ENCODE results near the gene RPUSD4. TPM values are rescaled to one million over a fixed set of nuclear protein-coding genes. Genes with fewer than 3 reads are reported as not detected.
"Not testable (repeated sequence)": the region's sequence is repeated elsewhere in the genome, so short reads cannot be mapped to it uniquely, and the experiment has no call there.

The RPUSD4 gene, protein sequence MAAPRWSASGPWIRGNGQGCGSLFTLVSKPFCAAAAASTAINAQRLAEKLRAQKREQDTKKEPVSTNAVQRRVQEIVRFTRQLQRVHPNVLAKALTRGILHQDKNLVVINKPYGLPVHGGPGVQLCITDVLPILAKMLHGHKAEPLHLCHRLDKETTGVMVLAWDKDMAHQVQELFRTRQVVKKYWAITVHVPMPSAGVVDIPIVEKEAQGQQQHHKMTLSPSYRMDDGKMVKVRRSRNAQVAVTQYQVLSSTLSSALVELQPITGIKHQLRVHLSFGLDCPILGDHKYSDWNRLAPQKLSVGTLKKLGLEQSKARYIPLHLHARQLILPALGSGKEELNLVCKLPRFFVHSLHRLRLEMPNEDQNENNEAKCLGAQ
- 10 to 100 TPM; 11.3 to 41.2 (median 17.8) TPM for polyA plus RNA-seq
- long read RNA-seq, donor 1, transcript RPUSD4-201 (7 exons, 2,512 nt): major isoform, 14 of 16 reads
- long read RNA-seq, donor 1, partial matches to known transcripts: 0 of 16 reads
- long read RNA-seq, donor 1, other reads (novel, unspliced or antisense): 0 of 16 reads
- long read RNA-seq, donor 2, partial matches to known transcripts: 0 of 3 reads
- long read RNA-seq, donor 2, other reads (novel, unspliced or antisense): 0 of 3 reads
- long read RNA-seq, donor 3, partial matches to known transcripts: 32 of 39 reads
- long read RNA-seq, donor 3, other reads (novel, unspliced or antisense): 0 of 39 reads
- long read RNA-seq, donor 4: 0 reads
- long read RNA-seq, donor 5, partial matches to known transcripts: 0 of 2 reads
- long read RNA-seq, donor 5, other reads (novel, unspliced or antisense): 0 of 2 reads
- long read RNA-seq, donor 6, transcript RPUSD4-201 (7 exons, 2,512 nt): major isoform, 6 of 8 reads
- long read RNA-seq, donor 6, partial matches to known transcripts: 0 of 8 reads
- long read RNA-seq, donor 6, other reads (novel, unspliced or antisense): 0 of 8 reads
- long read RNA-seq, donor 7: 0 reads
- long read RNA-seq, donor 8, partial matches to known transcripts: 0 of 1 reads
- long read RNA-seq, donor 8, other reads (novel, unspliced or antisense): 0 of 1 reads
- long read RNA-seq, donor 9, partial matches to known transcripts: 0 of 1 reads
- long read RNA-seq, donor 9, other reads (novel, unspliced or antisense): 0 of 1 reads
- long read RNA-seq, donor 10, transcript RPUSD4-201 (7 exons, 2,512 nt): major isoform, 5 of 8 reads
- long read RNA-seq, donor 10, partial matches to known transcripts: 0 of 8 reads
- long read RNA-seq, donor 10, other reads (novel, unspliced or antisense): 0 of 8 reads

GRCh38 chr11:126211236-126212088 is at the start of gene RPUSD4, which contains the start of gene FAM118B:
TSS of gene RPUSD4 (minus strand) at chr11:126211650. CDS start at chr11:126211638, 12 bp downstream.
TSS of gene FAM118B (plus strand) at chr11:126211782. CDS start at chr11:126235002, 23,220 bp downstream.
- peak within 1 kb of the TSS; percentile 83 to 97 (median 94) for H3K4me3 ChIP-seq (ENCODE audit: low read depth in 1 of 3, low read length in 3 of 3)
- FAIRE-seq: no peak
- WGBS, 3 donors: 0 to 1% (median 1%) methylated on average over 45 to 62 of the region's 62 CpGs
- no peaks in the 10 kb centered on the region for H3K27me3 ChIP-seq (ENCODE audit: control insufficient read depth in 3 of 3, insufficient read depth in 3 of 3, low read length in 3 of 3)
- no peaks in the 10 kb centered on the region for H3K9me3 ChIP-seq (ENCODE audit: control insufficient read depth in 2 of 2, insufficient read depth in 1 of 2, low read depth in 1 of 2, low read length in 1 of 2)
- peaks cover 2 to 4% (median 4%) of the 10 kb centered on the region in 3 donors for H3K4me1 ChIP-seq (ENCODE audit: control insufficient read depth in 3 of 3, insufficient read depth in 2 of 3, low read depth in 1 of 3, low read length in 2 of 3)
- H3K27ac ChIP-seq (ENCODE audit: low read depth in 1 of 3, low read length in 2 of 3): peak within 1 kb of the TSS; percentile 41 to 78 (median 53)
- DNase-seq: peak; percentile 97 to 98
- peaks cover 2 to 16% (median 2%) of the 10 kb centered on the region in 3 donors for H3K36me3 ChIP-seq (ENCODE audit: control insufficient read depth in 3 of 3, insufficient read depth in 2 of 3, low read depth in 1 of 3, low read length in 3 of 3)

DNA sequence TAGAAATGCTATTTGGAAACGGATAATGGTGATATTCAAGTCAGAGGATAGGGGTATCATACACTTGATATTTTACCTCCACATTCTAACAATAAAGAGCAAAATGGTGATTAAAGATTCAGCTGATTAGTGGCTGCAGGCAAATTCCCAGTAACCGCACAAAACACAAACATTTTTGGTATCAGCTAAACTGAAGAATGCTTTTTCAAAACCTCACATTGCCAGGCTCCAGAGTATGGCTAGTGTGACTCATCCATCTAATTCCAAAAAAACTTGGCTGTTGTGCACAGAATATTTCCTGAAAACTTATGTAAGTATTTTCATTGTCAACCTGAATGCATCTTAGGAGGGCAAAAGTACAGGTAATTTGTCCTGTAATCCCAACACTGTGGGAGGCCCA is 46.3 kb upstream of the RPUSD4 start:
- Histone ChIP-seq H3K27me3 (ENCODE audit: control insufficient read depth in 3 of 3, insufficient read depth in 3 of 3, low read length in 3 of 3) (no peaks in the 10 kb centered on the region), H3K4me3 (ENCODE audit: low read depth in 1 of 3, low read length in 3 of 3) (no peak overlapping the region), H3K9me3 (ENCODE audit: control insufficient read depth in 2 of 2, insufficient read depth in 1 of 2, low read depth in 1 of 2, low read length in 1 of 2) (no peaks in the 10 kb centered on the region), H3K4me1 (ENCODE audit: control insufficient read depth in 3 of 3, insufficient read depth in 2 of 3, low read depth in 1 of 3, low read length in 2 of 3) (peaks cover 0 to 2% (median 0%) of the 10 kb centered on the region in 3 donors), H3K27ac (ENCODE audit: low read depth in 1 of 3, low read length in 2 of 3) (no peak overlapping the region), H3K36me3 (ENCODE audit: control insufficient read depth in 3 of 3, insufficient read depth in 2 of 3, low read depth in 1 of 3, low read length in 3 of 3) (peaks cover 6 to 35% (median 17%) of the 10 kb centered on the region in 3 donors)
- no peak for FAIRE-seq
- 91 to 97% (median 91%) methylated on average over 2 of the region's 2 CpGs for WGBS, 3 donors
- DNase-seq: no peak

DNA sequence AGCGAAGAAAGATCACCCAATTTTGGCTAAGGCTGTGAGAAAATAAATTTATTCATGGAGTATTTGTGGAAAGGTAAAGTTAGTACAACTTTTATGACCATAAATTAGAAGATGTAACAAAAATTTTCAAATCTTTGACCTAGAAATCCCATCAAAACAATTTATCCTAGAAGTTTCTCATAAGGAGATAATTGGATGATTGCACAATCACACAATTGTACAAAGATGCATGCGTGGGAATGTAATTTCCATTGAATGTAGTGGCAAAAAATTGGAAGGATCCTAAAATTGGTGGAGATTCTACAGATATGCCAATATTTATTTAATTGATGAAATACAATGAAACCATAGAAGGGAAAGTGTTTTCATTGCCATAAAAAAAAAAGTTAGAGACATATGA is 45.7 kb upstream of the RPUSD4 start:
- no peak for FAIRE-seq

GRCh38 chr11:126256216-126256615 is 44.8 kb upstream of the RPUSD4 start:
- peaks cover 0 to 2% (median 0%) of the 10 kb centered on the region in 3 donors for H3K4me1 ChIP-seq (ENCODE audit: control insufficient read depth in 3 of 3, insufficient read depth in 2 of 3, low read depth in 1 of 3, low read length in 2 of 3)
- H3K9me3 ChIP-seq (ENCODE audit: control insufficient read depth in 2 of 2, insufficient read depth in 1 of 2, low read depth in 1 of 2, low read length in 1 of 2): no peaks in the 10 kb centered on the region
- FAIRE-seq (no peak), DNase-seq (no peak)
- 93 to 95% (median 94%) methylated on average over 4 of the region's 4 CpGs for WGBS, 3 donors
- no peaks in the 10 kb centered on the region for H3K27me3 ChIP-seq (ENCODE audit: control insufficient read depth in 3 of 3, insufficient read depth in 3 of 3, low read length in 3 of 3)
- peaks cover 0 to 34% (median 17%) of the 10 kb centered on the region in 3 donors for H3K36me3 ChIP-seq (ENCODE audit: control insufficient read depth in 3 of 3, insufficient read depth in 2 of 3, low read depth in 1 of 3, low read length in 3 of 3)
- no peak overlapping the region for H3K27ac ChIP-seq (ENCODE audit: low read depth in 1 of 3, low read length in 2 of 3)
- no peak overlapping the region for H3K4me3 ChIP-seq (ENCODE audit: low read depth in 1 of 3, low read length in 3 of 3)

More for the DNA sequence above, 45.7 kb upstream of the RPUSD4 start:
- Histone ChIP-seq H3K36me3 (ENCODE audit: control insufficient read depth in 3 of 3, insufficient read depth in 2 of 3, low read depth in 1 of 3, low read length in 3 of 3) (peaks cover 4 to 39% (median 17%) of the 10 kb centered on the region in 3 donors), H3K4me3 (ENCODE audit: low read depth in 1 of 3, low read length in 3 of 3) (no peak overlapping the region), H3K27ac (ENCODE audit: low read depth in 1 of 3, low read length in 2 of 3) (no peak overlapping the region), H3K4me1 (ENCODE audit: control insufficient read depth in 3 of 3, insufficient read depth in 2 of 3, low read depth in 1 of 3, low read length in 2 of 3) (peaks cover 0 to 2% (median 0%) of the 10 kb centered on the region in 3 donors), H3K9me3 (ENCODE audit: control insufficient read depth in 2 of 2, insufficient read depth in 1 of 2, low read depth in 1 of 2, low read length in 1 of 2) (no peaks in the 10 kb centered on the region), H3K27me3 (ENCODE audit: control insufficient read depth in 3 of 3, insufficient read depth in 3 of 3, low read length in 3 of 3) (no peaks in the 10 kb centered on the region)
- WGBS, 3 donors: 94 to 97% (median 96%) methylated on average over 2 of the region's 2 CpGs
- no peak for DNase-seq

GRCh38 chr11:126255507-126255906 is 44.1 kb upstream of the RPUSD4 start:
- H3K9me3 ChIP-seq (ENCODE audit: control insufficient read depth in 2 of 2, insufficient read depth in 1 of 2, low read depth in 1 of 2, low read length in 1 of 2); H3K27ac ChIP-seq (ENCODE audit: low read depth in 1 of 3, low read length in 2 of 3); H3K4me1 ChIP-seq (ENCODE audit: control insufficient read depth in 3 of 3, insufficient read depth in 2 of 3, low read depth in 1 of 3, low read length in 2 of 3); H3K4me3 ChIP-seq (ENCODE audit: low read depth in 1 of 3, low read length in 3 of 3); FAIRE-seq; DNase-seq; H3K27me3 ChIP-seq (ENCODE audit: control insufficient read depth in 3 of 3, insufficient read depth in 3 of 3, low read length in 3 of 3): not testable (repeated sequence)
- H3K36me3 ChIP-seq (ENCODE audit: control insufficient read depth in 3 of 3, insufficient read depth in 2 of 3, low read depth in 1 of 3, low read length in 3 of 3): peaks cover 0 to 34% (median 17%) of the 10 kb centered on the region in 3 donors
- WGBS, 3 donors: 96 to 99% (median 97%) methylated on average over 5 of the region's 5 CpGs

GRCh38 chr11:126254819-126255218 is 43.4 kb upstream of the RPUSD4 start:
- no peak overlapping the region for H3K27ac ChIP-seq (ENCODE audit: low read depth in 1 of 3, low read length in 2 of 3)
- FAIRE-seq: no peak

DNA sequence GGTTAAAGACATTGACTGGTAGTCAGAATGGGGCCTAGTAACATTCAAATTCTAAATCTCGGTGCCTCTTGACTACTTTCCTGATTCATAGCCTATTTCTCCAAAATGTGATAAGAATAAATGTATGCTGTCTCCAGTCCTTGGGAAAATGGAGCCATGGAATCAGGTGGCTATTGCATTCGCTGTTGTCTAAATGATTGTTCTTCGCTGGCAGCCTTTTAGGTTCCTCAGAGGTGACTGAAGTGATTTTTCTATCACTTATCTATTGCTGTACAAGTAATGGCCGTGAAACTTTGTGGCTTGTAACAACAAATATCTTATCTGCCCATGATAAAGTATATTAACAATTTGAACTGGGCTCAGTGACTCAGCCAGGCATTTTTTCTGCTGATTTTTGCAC is 41.8 kb upstream of the RPUSD4 start:
- DNase-seq (no peak), FAIRE-seq (no peak)
- peaks cover 0 to 2% (median 0%) of the 10 kb centered on the region in 3 donors for H3K4me1 ChIP-seq (ENCODE audit: control insufficient read depth in 3 of 3, insufficient read depth in 2 of 3, low read depth in 1 of 3, low read length in 2 of 3)
- no peak overlapping the region for H3K27ac ChIP-seq (ENCODE audit: low read depth in 1 of 3, low read length in 2 of 3)
- 60 to 91% (median 69%) methylated on average over 4 of the region's 4 CpGs for WGBS, 3 donors
- peaks cover 0 to 35% (median 17%) of the 10 kb centered on the region in 3 donors for H3K36me3 ChIP-seq (ENCODE audit: control insufficient read depth in 3 of 3, insufficient read depth in 2 of 3, low read depth in 1 of 3, low read length in 3 of 3)
- H3K4me3 ChIP-seq (ENCODE audit: low read depth in 1 of 3, low read length in 3 of 3): no peak overlapping the region
- H3K27me3 ChIP-seq (ENCODE audit: control insufficient read depth in 3 of 3, insufficient read depth in 3 of 3, low read length in 3 of 3): no peaks in the 10 kb centered on the region
- H3K9me3 ChIP-seq (ENCODE audit: control insufficient read depth in 2 of 2, insufficient read depth in 1 of 2, low read depth in 1 of 2, low read length in 1 of 2): no peaks in the 10 kb centered on the region

More at GRCh38 chr11:126254819-126255218, 43.4 kb upstream of the RPUSD4 start:
- H3K4me1 ChIP-seq (ENCODE audit: control insufficient read depth in 3 of 3, insufficient read depth in 2 of 3, low read depth in 1 of 3, low read length in 2 of 3): peaks cover 0 to 2% (median 0%) of the 10 kb centered on the region in 3 donors
- no peak overlapping the region for H3K4me3 ChIP-seq (ENCODE audit: low read depth in 1 of 3, low read length in 3 of 3)
- 56 to 67% (median 65%) methylated on average over 1 of the region's 1 CpG for WGBS, 3 donors
- peaks cover 0 to 31% (median 17%) of the 10 kb centered on the region in 3 donors for H3K36me3 ChIP-seq (ENCODE audit: control insufficient read depth in 3 of 3, insufficient read depth in 2 of 3, low read depth in 1 of 3, low read length in 3 of 3)
- H3K27me3 ChIP-seq (ENCODE audit: control insufficient read depth in 3 of 3, insufficient read depth in 3 of 3, low read length in 3 of 3): no peaks in the 10 kb centered on the region
- H3K9me3 ChIP-seq (ENCODE audit: control insufficient read depth in 2 of 2, insufficient read depth in 1 of 2, low read depth in 1 of 2, low read length in 1 of 2): no peaks in the 10 kb centered on the region
- no peak for DNase-seq

Data from small intestine (tissue), 16 donors.